HL-60 (cell line): Measurements from ENCODE around the gene ZKSCAN4.

Experiments
- DNase-seq, 2 experiments: peaks; one replicate each; pipeline ENCODE4 v3.0.0-alpha.2; 2010 to 2020; ENCODE audit warnings: low read depth in 1 of 2, low spot score in 1 of 2
- H3K27ac ChIP-seq: fragments of 250-450 bp; sonication (Bioruptor Pico); replicated peaks from 2 replicates; pipeline ENCODE4 v1.5.1; 2020; ENCODE audit warnings: mild to moderate bottlenecking, moderate library complexity
- H3K27me3 ChIP-seq: fragments of 250-450 bp; sonication (Bioruptor Pico); 2 replicates; pipeline ENCODE4 v1.5.1; 2021; ENCODE audit warnings: mild to moderate bottlenecking, moderate library complexity; ENCODE audit not compliant: insufficient read depth, poor library complexity, severe bottlenecking
- H3K4me3 ChIP-seq: replicated peaks from 2 replicates; pipeline ENCODE4 v1.5.1; 2011; ENCODE audit warnings: mild to moderate bottlenecking, control low read depth, low read length; ENCODE audit not compliant: insufficient read depth
- CTCF ChIP-seq: IDR thresholded peaks from one replicate; pipeline ENCODE4 v1.5.1; 2011; ENCODE audit warnings: low read length, control low read depth, inconsistent platforms; ENCODE audit not compliant: insufficient read depth
- GABPA ChIP-seq: IDR thresholded peaks from 2 replicates; pipeline ENCODE4 v1.6.1; 2012; ENCODE audit warnings: low read depth
- POLR2AphosphoS5 ChIP-seq: IDR thresholded peaks from 2 replicates; pipeline ENCODE4 v1.6.1; 2012; ENCODE audit warnings: low read depth
- SPI1 ChIP-seq: IDR thresholded peaks from 2 replicates; pipeline ENCODE4 v1.6.1; 2012; ENCODE audit warnings: low read depth, mild to moderate bottlenecking, borderline replicate concordance
- TF ChIP-seq, protein P1 (sequence below): IDR thresholded peaks from 2 replicates; pipeline ENCODE4 v1.6.1; 2012; ENCODE audit warnings: low read depth; ENCODE audit not compliant: insufficient replicate concordance

Gene ZKSCAN4

DNA sequence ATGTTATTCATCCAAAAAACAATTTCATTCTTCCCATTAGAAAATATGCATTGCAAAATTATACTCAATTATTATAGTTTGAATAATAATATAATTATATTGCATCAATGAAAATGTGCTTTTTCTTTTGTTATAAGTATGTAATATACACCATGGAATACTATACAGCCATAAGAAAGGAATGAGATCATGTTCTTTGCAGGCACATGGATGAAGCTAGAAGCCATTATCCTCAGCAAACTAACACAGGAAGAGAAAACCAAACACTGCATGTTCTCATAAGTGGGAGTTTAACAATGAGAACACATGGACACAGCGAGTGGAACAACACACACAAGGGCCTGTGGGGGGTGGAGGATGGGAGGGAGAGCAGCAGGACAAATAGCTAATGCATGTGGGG, 5.0 kb upstream of the ZKSCAN4 start:
- DNase-seq: no peak
- no peak for TF ChIP-seq CTCF
- no peak for TF ChIP-seq SPI1
- TF ChIP-seq POLR2AphosphoS5: no peak
- TF ChIP-seq GABPA: no peak
- TF ChIP-seq, protein P1, sequence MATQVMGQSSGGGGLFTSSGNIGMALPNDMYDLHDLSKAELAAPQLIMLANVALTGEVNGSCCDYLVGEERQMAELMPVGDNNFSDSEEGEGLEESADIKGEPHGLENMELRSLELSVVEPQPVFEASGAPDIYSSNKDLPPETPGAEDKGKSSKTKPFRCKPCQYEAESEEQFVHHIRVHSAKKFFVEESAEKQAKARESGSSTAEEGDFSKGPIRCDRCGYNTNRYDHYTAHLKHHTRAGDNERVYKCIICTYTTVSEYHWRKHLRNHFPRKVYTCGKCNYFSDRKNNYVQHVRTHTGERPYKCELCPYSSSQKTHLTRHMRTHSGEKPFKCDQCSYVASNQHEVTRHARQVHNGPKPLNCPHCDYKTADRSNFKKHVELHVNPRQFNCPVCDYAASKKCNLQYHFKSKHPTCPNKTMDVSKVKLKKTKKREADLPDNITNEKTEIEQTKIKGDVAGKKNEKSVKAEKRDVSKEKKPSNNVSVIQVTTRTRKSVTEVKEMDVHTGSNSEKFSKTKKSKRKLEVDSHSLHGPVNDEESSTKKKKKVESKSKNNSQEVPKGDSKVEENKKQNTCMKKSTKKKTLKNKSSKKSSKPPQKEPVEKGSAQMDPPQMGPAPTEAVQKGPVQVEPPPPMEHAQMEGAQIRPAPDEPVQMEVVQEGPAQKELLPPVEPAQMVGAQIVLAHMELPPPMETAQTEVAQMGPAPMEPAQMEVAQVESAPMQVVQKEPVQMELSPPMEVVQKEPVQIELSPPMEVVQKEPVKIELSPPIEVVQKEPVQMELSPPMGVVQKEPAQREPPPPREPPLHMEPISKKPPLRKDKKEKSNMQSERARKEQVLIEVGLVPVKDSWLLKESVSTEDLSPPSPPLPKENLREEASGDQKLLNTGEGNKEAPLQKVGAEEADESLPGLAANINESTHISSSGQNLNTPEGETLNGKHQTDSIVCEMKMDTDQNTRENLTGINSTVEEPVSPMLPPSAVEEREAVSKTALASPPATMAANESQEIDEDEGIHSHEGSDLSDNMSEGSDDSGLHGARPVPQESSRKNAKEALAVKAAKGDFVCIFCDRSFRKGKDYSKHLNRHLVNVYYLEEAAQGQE: no peak
- no peak overlapping the region for H3K4me3 ChIP-seq
- H3K27ac ChIP-seq: no peak overlapping the region
- no peaks in the 10 kb centered on the region for H3K27me3 ChIP-seq

GRCh38 chr6:28254121-28254519, 2.1 kb upstream of the ZKSCAN4 start:
- DNase-seq: peak in 1 of 2 experiments; percentile 55
- peak overlapping the region; percentile 69 for H3K27ac ChIP-seq
- TF ChIP-seq SPI1 (no peak), CTCF (no peak), POLR2AphosphoS5 (no peak), GABPA (no peak)
- TF ChIP-seq, protein P1: no peak
- no peaks in the 10 kb centered on the region for H3K27me3 ChIP-seq
- H3K4me3 ChIP-seq: no peak overlapping the region

DNA sequence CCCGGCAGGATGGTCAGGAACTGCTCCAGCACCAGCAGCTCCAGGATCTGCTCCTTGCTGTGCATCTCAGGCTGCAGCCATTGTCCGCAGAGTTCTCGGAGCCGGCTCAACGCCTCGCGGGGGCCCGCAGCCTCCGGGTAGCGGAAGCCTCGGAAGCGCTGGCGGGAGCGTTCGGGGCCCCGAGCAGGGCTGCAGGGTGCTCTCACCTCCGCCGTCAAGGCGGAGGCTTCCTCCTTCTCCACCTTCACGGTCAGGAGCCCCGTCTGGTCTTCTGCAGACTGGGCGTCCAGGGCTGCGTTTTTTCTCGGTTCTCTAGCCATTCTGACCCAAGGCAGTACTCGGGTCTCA, 434 bp downstream of the ZKSCAN4 start:
- no peaks in the 10 kb centered on the region for H3K27me3 ChIP-seq
- peak in 1 of 2 experiments; percentile 33 for DNase-seq
- H3K27ac ChIP-seq: peak overlapping the region; percentile 69
- H3K4me3 ChIP-seq: peak overlapping the region; percentile 88
- TF ChIP-seq, protein P1: no peak
- no peak for TF ChIP-seq GABPA
- TF ChIP-seq CTCF: no peak
- no peak for TF ChIP-seq SPI1
- TF ChIP-seq POLR2AphosphoS5: no peak
